A673 (cell line): Measurements from ENCODE around the gene SMIM1.

ENCODE experiments used
- EZH2 ChIP-seq: fragments of 200-600 bp; sonication (generic); IDR thresholded peaks from 2 replicates; pipeline ENCODE4 v1.6.1; 2017; ENCODE audit warnings: borderline replicate concordance, low read depth, mild to moderate bottlenecking, mixed read lengths, antibody characterized with exemption, low read length; ENCODE audit not compliant: poor library complexity, severe bottlenecking
- TF ChIP-seq, protein P1 (sequence below): fragments of 300-800, 200-600 bp; sonication (generic); conservative IDR thresholded peaks from 2 replicates; pipeline ENCODE4 v1.5.1; 2017; ENCODE audit warnings: low read depth, mild to moderate bottlenecking, antibody characterized with exemption, low read length, moderate library complexity, mixed read lengths

- TF ChIP-seq EZH2 = no peak
- TF ChIP-seq, protein P1, sequence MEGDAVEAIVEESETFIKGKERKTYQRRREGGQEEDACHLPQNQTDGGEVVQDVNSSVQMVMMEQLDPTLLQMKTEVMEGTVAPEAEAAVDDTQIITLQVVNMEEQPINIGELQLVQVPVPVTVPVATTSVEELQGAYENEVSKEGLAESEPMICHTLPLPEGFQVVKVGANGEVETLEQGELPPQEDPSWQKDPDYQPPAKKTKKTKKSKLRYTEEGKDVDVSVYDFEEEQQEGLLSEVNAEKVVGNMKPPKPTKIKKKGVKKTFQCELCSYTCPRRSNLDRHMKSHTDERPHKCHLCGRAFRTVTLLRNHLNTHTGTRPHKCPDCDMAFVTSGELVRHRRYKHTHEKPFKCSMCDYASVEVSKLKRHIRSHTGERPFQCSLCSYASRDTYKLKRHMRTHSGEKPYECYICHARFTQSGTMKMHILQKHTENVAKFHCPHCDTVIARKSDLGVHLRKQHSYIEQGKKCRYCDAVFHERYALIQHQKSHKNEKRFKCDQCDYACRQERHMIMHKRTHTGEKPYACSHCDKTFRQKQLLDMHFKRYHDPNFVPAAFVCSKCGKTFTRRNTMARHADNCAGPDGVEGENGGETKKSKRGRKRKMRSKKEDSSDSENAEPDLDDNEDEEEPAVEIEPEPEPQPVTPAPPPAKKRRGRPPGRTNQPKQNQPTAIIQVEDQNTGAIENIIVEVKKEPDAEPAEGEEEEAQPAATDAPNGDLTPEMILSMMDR = no peak
Measured at GRCh38 chr1:3743421-3743820, 29.1 kb upstream of the SMIM1 start.
